HG03066 (cell line): ENCODE data around the gene ADORA2B.
"Not testable (repeated sequence)": the region's sequence is repeated elsewhere in the genome, so short reads cannot be mapped to it uniquely, and the experiment has no call there.

ENCODE experiments used
- ATAC-seq: cut with Tn5 transposase; IDR thresholded peaks from one replicate; pipeline ENCODE4 v1.9.1; 2021; ENCODE audit warnings: low read depth; ENCODE audit not compliant: unreplicated experiment

Gene ADORA2B

GRCh38 chr17:15978606-15979005 lies 33.7 kb downstream of the ADORA2B start:
- no peak for ATAC-seq

DNA sequence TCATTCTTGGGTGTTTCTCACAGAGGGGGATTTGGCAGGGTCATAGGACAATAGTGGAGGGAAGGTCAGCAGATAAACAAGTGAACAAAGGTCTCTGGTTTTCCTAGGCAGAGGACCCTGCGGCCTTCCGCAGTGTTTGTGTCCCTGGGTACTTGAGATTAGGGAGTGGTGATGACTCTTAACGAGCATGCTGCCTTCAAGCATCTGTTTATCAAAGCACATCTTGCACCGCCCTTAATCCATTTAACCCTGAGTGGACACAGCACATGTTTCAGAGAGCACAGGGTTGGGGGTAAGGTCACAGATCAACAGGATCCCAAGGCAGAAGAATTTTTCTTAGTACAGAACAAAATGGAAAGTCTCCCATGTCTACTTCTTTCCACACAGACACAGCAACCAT lies 34.1 kb downstream of the ADORA2B start:
- not testable (repeated sequence) for ATAC-seq

DNA sequence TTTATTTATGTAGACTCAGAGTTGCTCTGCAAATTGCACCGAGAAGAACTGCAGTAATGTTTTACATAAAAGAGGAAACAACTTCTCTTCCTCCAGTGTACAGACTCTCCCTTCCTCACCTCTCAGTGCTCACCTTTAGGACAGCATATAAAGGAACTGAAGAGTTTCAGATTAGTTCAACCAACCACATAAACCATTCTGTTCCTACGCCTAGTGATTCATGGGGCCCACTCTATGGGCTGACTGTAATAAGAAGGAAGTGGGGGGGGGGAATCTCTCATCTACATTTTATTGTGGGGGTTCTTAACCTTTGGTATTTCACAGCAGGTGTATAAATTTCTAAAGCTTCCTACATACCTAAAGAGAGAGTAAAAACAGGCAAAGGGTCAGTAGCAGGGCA lies 36.3 kb downstream of the ADORA2B start:
- peak; percentile 98 for ATAC-seq

- no peak for ATAC-seq
These were observed 37.0 kb downstream of the ADORA2B start for GRCh38 chr17:15981646-15982580.

- ATAC-seq, result no peak
These were observed 51.4 kb downstream of the ADORA2B start for GRCh38 chr17:15996322-15996721.

DNA sequence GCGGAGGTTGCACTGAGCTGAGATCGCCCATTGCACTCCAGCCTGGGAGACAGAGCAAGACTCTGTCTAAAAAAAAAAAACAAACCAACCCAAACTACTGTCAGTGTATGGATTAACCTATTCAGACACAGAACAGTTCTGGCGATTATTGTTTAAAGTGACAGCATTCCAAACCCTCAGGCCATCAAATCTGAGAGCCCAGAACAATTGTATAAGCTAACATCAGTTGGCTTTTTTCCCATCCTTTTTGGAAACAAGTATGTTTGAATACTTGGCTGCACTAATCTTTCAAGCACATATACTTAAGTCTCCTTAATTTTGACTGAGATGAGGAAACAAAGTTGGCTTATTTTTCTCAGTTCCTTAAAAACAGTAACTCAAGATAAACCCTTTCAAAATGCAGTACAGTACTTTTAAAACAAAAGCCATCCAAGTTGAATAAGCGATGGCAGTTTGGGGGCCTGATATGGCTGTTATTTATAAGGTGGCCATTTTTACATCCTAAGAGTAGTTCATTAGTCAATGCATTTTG lies 53.2 kb downstream of the ADORA2B start:
- no peak for ATAC-seq

- ATAC-seq, result peak; percentile 88
These were observed 54.4 kb downstream of the ADORA2B start, which contains the start of the genes TTC19 and ZSWIM7 for GRCh38 chr17:15999141-15999973. TSS of gene TTC19 (plus strand) at chr17:15999824. CDS start at chr17:15999849, 25 bp downstream. TSS of gene ZSWIM7 (minus strand) at chr17:15999704. CDS start at chr17:15999594, 110 bp downstream.

DNA sequence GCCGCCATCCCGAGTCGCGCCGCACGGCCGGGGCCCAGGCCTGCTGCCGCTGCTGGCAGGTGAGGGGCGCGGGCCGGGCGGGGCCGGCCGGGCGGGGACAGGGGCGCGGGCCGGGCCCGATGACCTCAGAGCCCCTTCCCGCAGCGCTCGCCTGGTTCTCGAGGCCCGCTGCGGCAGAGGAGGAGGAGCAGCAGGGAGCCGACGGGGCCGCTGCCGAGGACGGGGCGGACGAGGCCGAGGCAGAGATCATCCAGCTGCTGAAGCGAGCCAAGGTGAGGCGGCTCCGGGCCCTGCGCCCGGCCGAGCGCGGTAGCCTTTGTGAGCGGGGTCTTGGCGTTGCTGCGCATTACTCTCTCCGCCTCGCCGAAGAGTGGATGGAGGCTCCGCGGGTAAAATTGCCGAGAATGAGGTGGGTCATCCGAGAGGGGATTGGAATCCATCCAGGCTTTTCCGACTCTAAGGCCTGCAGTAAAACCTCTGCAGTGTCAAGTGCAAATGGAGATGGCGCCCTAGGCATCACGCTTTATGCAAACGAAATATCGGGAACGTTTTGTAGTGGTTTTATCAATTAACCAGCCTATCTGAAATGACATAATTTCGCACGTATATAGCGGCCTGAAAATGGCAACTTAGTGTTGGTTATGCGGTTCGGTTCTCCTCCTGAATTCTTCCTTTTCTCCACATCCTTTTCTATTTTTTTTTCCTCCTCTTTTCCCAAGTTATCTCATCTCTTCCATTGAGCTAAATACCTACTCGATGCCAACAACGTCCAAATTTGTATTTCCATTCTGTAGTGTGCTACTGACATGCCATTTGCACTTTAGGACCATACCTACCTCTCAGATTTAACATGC lies 55.3 kb downstream of the ADORA2B start:
- ATAC-seq, result peak; percentile 29

DNA sequence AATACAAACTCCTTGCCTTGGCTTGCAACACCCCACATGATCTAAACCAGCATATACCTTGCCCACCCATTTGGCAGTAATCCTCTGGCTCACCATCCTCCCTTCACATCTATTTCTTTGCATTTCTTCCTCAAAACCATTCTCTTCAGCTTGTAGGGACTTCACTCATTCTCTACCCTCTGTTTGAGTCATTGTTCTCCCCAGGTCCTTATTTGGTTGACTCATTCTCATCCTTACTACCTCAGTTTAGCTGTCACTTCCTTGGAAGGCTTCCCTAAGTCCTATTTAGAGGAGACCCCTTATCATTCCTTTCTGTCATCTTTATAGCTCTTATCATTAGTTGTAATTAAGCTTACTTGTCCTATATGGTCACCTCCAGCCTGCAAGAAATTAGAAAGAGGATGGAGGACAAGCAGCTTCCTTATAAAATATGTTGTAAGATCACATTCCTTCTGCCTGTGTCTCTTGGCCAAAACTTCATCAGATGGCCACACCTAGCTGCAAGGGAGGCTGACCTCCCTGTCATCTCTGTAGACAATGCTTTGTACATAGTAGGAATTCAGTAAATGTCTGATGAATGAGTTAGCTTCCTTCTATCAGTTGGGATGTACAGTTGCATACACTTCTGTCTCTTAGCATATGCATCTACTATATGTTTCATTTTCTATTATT lies 56.4 kb downstream of the ADORA2B start:
- no peak for ATAC-seq

- no peak for ATAC-seq
These were observed 57.9 kb downstream of the ADORA2B start for GRCh38 chr17:16002708-16003260.

DNA sequence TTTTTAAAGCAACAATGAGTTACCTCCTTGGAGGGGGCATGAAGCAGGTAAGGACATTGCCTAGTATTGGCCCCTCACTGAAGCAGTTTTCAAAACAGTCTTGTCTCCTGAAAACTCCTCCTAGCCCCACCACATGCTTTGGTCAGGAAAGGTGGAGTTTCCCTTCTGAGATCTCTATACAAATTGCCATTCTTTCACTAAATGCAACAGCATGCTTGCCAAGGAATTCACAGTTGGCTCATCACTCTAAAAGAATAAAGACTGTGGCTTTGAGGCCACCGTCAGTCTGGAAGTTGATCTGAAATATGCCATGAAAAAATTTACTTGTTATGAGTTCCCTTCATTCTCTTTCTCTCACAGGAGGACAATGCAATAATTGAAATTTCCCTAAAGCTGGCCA lies 58.9 kb downstream of the ADORA2B start:
- ATAC-seq, result no peak

- no peak for ATAC-seq
These were observed 60.7 kb downstream of the ADORA2B start for GRCh38 chr17:16005636-16006035.

DNA sequence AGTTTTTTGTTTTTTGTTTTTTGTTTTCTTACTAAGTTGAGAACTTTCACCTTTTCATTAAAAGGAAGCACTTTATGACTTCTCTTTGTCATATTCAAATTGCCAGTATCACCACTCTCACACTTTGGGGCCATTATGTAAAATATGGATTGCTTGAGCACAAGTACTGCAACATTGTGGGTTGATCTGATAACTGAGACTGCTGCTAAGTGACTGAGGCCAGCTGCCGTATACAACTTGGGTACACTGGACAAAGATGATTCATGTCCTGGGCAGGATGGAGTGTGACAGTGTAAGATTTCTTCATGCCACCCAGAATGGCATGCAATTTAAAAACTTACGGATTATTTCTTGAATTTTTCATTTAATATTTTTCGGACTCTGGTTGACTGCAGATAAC lies 62.5 kb downstream of the ADORA2B start:
- ATAC-seq, result no peak

GRCh38 chr17:16013943-16014407 lies 69.0 kb downstream of the ADORA2B start:
- ATAC-seq, result no peak

DNA sequence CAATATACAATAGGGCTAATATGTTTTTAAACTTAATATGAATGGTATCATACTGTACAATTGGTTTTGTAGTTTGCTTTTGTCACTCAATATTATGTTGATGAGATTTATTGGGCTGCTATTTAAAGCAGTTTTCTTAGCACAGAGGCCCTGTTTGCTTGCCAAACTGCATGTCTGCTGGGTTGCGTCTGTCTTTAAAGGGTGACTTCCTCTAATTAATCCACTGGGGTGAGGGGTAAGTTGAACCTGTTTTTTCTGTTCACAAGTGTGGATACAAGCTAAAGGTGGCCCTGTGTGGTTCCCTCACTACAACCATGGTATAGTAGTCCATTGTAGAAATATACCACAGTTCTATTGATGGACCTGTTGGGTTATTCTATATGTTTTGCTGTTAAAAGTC lies 74.4 kb downstream of the ADORA2B start:
- ATAC-seq, result no peak

DNA sequence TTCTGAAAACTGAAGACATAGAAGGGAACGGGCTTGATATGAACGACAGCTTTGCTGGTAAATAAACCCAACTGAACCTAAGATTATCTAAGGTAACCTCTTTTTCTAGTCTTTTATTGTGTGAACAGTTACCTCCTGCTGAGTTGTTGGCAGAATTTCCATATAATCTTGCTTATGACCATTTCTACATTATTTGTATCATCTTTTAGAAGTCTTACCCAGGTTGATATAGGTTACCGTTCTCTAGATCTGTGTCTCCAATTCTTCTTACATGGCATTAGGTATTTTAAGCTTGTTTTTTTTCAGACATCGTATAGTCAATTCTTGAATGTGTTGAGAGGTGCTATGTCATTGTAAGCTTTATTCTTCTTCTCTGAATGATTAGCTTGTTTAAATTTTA lies 79.0 kb downstream of the ADORA2B start:
- no peak for ATAC-seq

- no peak for ATAC-seq
These were observed 80.3 kb downstream of the ADORA2B start for GRCh38 chr17:16025202-16025601.
